ENCODE measurements around the gene IL13.

Gene IL13

GRCh38 chr5:132673488-132673887, 15.5 kb downstream of the IL13 start:
- peak; percentile 68 for DNase-seq

- DNase-seq = no peak
Measured at GRCh38 chr5:132673939-132674630, 16.1 kb downstream of the IL13 start, which contains the start of gene IL4. Gene IL4, plus strand, starts transcription at chr5:132673989. Its CDS starts 62 bp downstream, at chr5:132674051.

- DNase-seq = peak; percentile 41
Measured at GRCh38 chr5:132674671-132675506, 16.9 kb downstream of the IL13 start.

- DNase-seq = no peak
Measured at GRCh38 chr5:132675936-132676689, 18.1 kb downstream of the IL13 start.

- DNase-seq = no peak
Measured at GRCh38 chr5:132677191-132677590, 19.2 kb downstream of the IL13 start.

GRCh38 chr5:132677682-132678400, 19.9 kb downstream of the IL13 start:
- no peak for DNase-seq

GRCh38 chr5:132678735-132679134, 20.8 kb downstream of the IL13 start:
- no peak for DNase-seq

- DNase-seq = no peak
Measured at GRCh38 chr5:132679166-132679565, 21.2 kb downstream of the IL13 start.

GRCh38 chr5:132679717-132680380, 21.9 kb downstream of the IL13 start:
- no peak for DNase-seq

- no peak for DNase-seq
Measured at GRCh38 chr5:132680780-132681475, 23.0 kb downstream of the IL13 start.

- no peak for DNase-seq
Measured at GRCh38 chr5:132681476-132681831, 23.5 kb downstream of the IL13 start.

- no peak for DNase-seq
Measured at GRCh38 chr5:132681983-132682382, 24.0 kb downstream of the IL13 start.

- DNase-seq = peak; percentile 87
Measured at GRCh38 chr5:132684491-132684890, 26.5 kb downstream of the IL13 start.

- DNase-seq = no peak
Measured at GRCh38 chr5:132684922-132685720, 27.1 kb downstream of the IL13 start.

GRCh38 chr5:132686193-132686592, 28.2 kb downstream of the IL13 start:
- no peak for DNase-seq

GRCh38 chr5:132687995-132688394, 30.0 kb downstream of the IL13 start:
- no peak for DNase-seq

- peak; percentile 72 for DNase-seq
Measured at GRCh38 chr5:132688536-132689339, 30.8 kb downstream of the IL13 start.

GRCh38 chr5:132689513-132689912, 31.5 kb downstream of the IL13 start:
- no peak for DNase-seq

- DNase-seq = no peak
Measured at GRCh38 chr5:132690156-132690555, 32.2 kb downstream of the IL13 start.
